PC-9 (cell line): ENCODE data around the gene KCNE4.

ENCODE experiments used
- CTCF ChIP-seq: fragments of 200-600 bp; sonication (generic); conservative IDR thresholded peaks from 2 replicates; pipeline ENCODE4 v1.6.1; 2017; ENCODE audit warnings: mixed run types, antibody characterized with exemption, mild to moderate bottlenecking, moderate library complexity
- EZH2 ChIP-seq: fragments of 200-600 bp; sonication (generic); IDR thresholded peaks from 2 replicates; pipeline ENCODE4 v1.8.0; 2017; ENCODE audit warnings: antibody characterized with exemption, low read depth

GRCh38 chr2:223051693-223052289 lies at the start of gene KCNE4:
- TF ChIP-seq CTCF, result no peak
- no peak for TF ChIP-seq EZH2
